ENCODE results near the gene VSTM2L.

DNA sequence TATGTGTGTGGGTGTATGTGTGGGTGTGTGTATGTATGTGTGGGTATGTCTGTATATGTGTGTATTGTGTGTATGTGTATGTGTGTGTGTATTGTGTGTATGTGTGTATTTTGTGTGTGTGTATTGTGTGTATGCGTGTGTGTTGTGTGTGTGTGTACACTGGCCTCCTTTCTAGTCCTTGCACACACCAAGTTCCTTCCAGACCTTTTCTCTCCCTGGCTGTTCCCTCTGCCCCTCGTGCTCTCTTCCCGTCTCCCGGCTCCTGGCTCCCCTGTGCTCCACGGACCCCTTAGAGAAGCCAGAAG, 11.4 kb downstream of the VSTM2L start:
- TF ChIP-seq, protein P1, sequence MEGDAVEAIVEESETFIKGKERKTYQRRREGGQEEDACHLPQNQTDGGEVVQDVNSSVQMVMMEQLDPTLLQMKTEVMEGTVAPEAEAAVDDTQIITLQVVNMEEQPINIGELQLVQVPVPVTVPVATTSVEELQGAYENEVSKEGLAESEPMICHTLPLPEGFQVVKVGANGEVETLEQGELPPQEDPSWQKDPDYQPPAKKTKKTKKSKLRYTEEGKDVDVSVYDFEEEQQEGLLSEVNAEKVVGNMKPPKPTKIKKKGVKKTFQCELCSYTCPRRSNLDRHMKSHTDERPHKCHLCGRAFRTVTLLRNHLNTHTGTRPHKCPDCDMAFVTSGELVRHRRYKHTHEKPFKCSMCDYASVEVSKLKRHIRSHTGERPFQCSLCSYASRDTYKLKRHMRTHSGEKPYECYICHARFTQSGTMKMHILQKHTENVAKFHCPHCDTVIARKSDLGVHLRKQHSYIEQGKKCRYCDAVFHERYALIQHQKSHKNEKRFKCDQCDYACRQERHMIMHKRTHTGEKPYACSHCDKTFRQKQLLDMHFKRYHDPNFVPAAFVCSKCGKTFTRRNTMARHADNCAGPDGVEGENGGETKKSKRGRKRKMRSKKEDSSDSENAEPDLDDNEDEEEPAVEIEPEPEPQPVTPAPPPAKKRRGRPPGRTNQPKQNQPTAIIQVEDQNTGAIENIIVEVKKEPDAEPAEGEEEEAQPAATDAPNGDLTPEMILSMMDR (IDR thresholded peaks at IDR 0.05): no peak
- TF ChIP-seq POLR2A (IDR thresholded peaks at IDR 0.05): no peak

Measured in testis (tissue), 2 donors.